SK-N-SH (cell line): ENCODE results near the gene CTNNA3. TPM values are rescaled to one million over a fixed set of nuclear protein-coding genes. Genes with fewer than 3 reads are reported as not detected.

Source experiments
- CTCF ChIA-PET: fragments of 300-600, 350-600 bp; formaldehyde crosslinking; extraction: SDS; loops from one replicate; lab custom pipeline; 2021; lab: Yijun Ruan, JAX
- POLR2A ChIA-PET: fragments of 350-600 bp; sonication (Branson Sonifier 250); formaldehyde crosslinking; extraction: SDS; loops from one replicate; lab custom pipeline; 2020; ENCODE audit warnings: antibody characterized with exemption, inconsistent platforms; lab: Yijun Ruan, JAX
- DNase-seq: peaks from one replicate; pipeline ENCODE4 v3.0.0; 2012
- H2AFZ ChIP-seq: fragments of 200-600 bp; sonication (generic); 2 replicates; pipeline ENCODE4 v1.8.1; 2016; ENCODE audit warnings: antibody characterized with exemption, mild to moderate bottlenecking, low read depth
- H3F3A ChIP-seq: fragments of 200-600 bp; sonication (generic); replicated peaks from 2 replicates; pipeline ENCODE3; 2016; ENCODE audit warnings: antibody characterized with exemption, mild to moderate bottlenecking; ENCODE audit not compliant: insufficient read depth
- H3K27ac ChIP-seq, 2 experiments: fragments of 200-500 bp in 1 of 2; fragments of 200-600 bp in 1 of 2; sonication (Bioruptor generic) in 1 of 2; sonication (generic), shearing (Covaris generic) in 1 of 2; 2 replicates each; pipeline versions ENCODE4 v1.5.1 to v1.6.1; 2014 to 2016; ENCODE audit warnings: low read depth in 2 of 2, inconsistent platforms in 1 of 2, low read length in 1 of 2, mild to moderate bottlenecking in 1 of 2, mixed read lengths in 1 of 2
- H3K27me3 ChIP-seq: fragments of 200-600 bp; sonication (generic), shearing (Covaris generic); 2 replicates; pipeline ENCODE4 v1.6.1; 2016; ENCODE audit warnings: mixed run types; ENCODE audit not compliant: insufficient read depth
- H3K36me3 ChIP-seq, 2 experiments: fragments of 200-500 bp in 1 of 2; fragments of 200-600 bp in 1 of 2; sonication (Bioruptor generic) in 1 of 2; sonication (generic) in 1 of 2; replicated peaks in 1 of 2; 2 replicates each; pipeline versions ENCODE3 to v1.5.1; 2014 to 2016; ENCODE audit warnings: low read length in 1 of 2, mild to moderate bottlenecking in 1 of 2; ENCODE audit not compliant: insufficient read depth in 2 of 2, control insufficient read depth in 1 of 2
- H3K4me1 ChIP-seq, 2 experiments: fragments of 200-500 bp in 1 of 2; fragments of 200-600 bp in 1 of 2; sonication (Bioruptor generic) in 1 of 2; sonication (generic), shearing (Covaris generic) in 1 of 2; 2 replicates each; pipeline versions ENCODE4 v1.5.1 to v1.6.1; 2014 to 2016; ENCODE audit warnings: low read depth in 1 of 2, low read length in 1 of 2, mixed run types in 1 of 2; ENCODE audit not compliant: insufficient read depth in 2 of 2, control insufficient read depth in 1 of 2
- H3K4me2 ChIP-seq: fragments of 200-600 bp; sonication (generic), shearing (Covaris generic); 2 replicates; pipeline ENCODE4 v1.6.1; 2017; ENCODE audit warnings: mixed run types
- H3K4me3 ChIP-seq, 2 experiments: fragments of 200-500 bp in 1 of 2; fragments of 200-600 bp in 1 of 2; sonication (Bioruptor generic) in 1 of 2; sonication (generic), shearing (Covaris generic) in 1 of 2; 2 replicates each; pipeline versions ENCODE4 v1.5.1 to v1.8.1; 2014 to 2016; ENCODE audit warnings: low read depth in 2 of 2, inconsistent platforms in 1 of 2, low read length in 1 of 2, mild to moderate bottlenecking in 1 of 2, mixed read lengths in 1 of 2, moderate library complexity in 1 of 2
- H3K79me2 ChIP-seq: fragments of 200-600 bp; sonication (generic); 2 replicates; pipeline ENCODE4 v1.8.1; 2017; ENCODE audit warnings: mild to moderate bottlenecking; ENCODE audit not compliant: insufficient read depth
- H3K9ac ChIP-seq: fragments of 200-600 bp; sonication (generic); 2 replicates; pipeline ENCODE4 v1.6.1; 2017; ENCODE audit warnings: mixed run types
- H3K9me2 ChIP-seq: fragments of 200-600 bp; sonication (generic); 2 replicates; pipeline ENCODE4 v1.6.1; 2017; ENCODE audit warnings: mixed run types
- H3K9me3 ChIP-seq: fragments of 200-600 bp; sonication (generic); 2 replicates; pipeline ENCODE4 v1.6.1; 2017; ENCODE audit warnings: mixed run types, mild to moderate bottlenecking, moderate library complexity
- H4K20me1 ChIP-seq: fragments of 200-600 bp; sonication (generic); 2 replicates; pipeline ENCODE4 v1.6.1; 2017; ENCODE audit warnings: mild to moderate bottlenecking, mixed run types; ENCODE audit not compliant: insufficient read depth
- EP300 ChIP-seq, 2 experiments: IDR thresholded peaks; 2 replicates each; pipeline versions ENCODE4 v1.4.0 to v1.6.1; 2012; ENCODE audit warnings: borderline replicate concordance in 1 of 2, low read depth in 1 of 2, low read length in 1 of 2
- EZH2phosphoT487 ChIP-seq: fragments of 200-600 bp; sonication (generic); IDR thresholded peaks from 2 replicates; pipeline ENCODE4 v1.6.1; 2017; ENCODE audit warnings: low read depth, mixed run types, mild to moderate bottlenecking, antibody characterized with exemption, moderate library complexity, borderline replicate concordance
- FOSL2 ChIP-seq: IDR thresholded peaks from 2 replicates; pipeline ENCODE4 v1.4.0; 2012; ENCODE audit warnings: low read depth, mild to moderate bottlenecking, moderate library complexity, borderline replicate concordance
- FOXJ3 ChIP-seq: sonication (generic); formaldehyde crosslinking; IDR thresholded peaks from 2 replicates; pipeline ENCODE4 v1.5.1; 2020; ENCODE audit warnings: mild to moderate bottlenecking, missing genetic modification reagents
- FOXM1 ChIP-seq: IDR thresholded peaks from 2 replicates; pipeline ENCODE4 v1.4.0; 2012; ENCODE audit warnings: low read depth, mild to moderate bottlenecking
- MEF2A ChIP-seq: IDR thresholded peaks from 2 replicates; pipeline ENCODE4 v1.4.0; 2012; ENCODE audit warnings: low read depth, borderline replicate concordance
- MXI1 ChIP-seq: IDR thresholded peaks from 2 replicates; pipeline ENCODE4 v1.6.1; 2012; ENCODE audit warnings: mild to moderate bottlenecking, low read depth, low read length, improper control_type of control experiment
- NRF1 ChIP-seq: IDR thresholded peaks from 2 replicates; pipeline ENCODE4 v1.6.1; 2012; ENCODE audit warnings: low read depth, mild to moderate bottlenecking, low read length
- RAD21 ChIP-seq: IDR thresholded peaks from 2 replicates; pipeline ENCODE4 v1.6.1; 2012; ENCODE audit warnings: mild to moderate bottlenecking, low read length
- TAF1 ChIP-seq: IDR thresholded peaks from 2 replicates; pipeline ENCODE4 v1.6.1; 2012; ENCODE audit warnings: low read depth, mild to moderate bottlenecking, low read length, moderate library complexity, borderline replicate concordance
- TCF12 ChIP-seq: IDR thresholded peaks from 2 replicates; pipeline ENCODE4 v1.4.0; 2012
- TEAD4 ChIP-seq: IDR thresholded peaks from 2 replicates; pipeline ENCODE4 v1.4.0; 2012; ENCODE audit warnings: mild to moderate bottlenecking, borderline replicate concordance; ENCODE audit not compliant: insufficient read depth
- YY1 ChIP-seq: IDR thresholded peaks from 2 replicates; pipeline ENCODE4 v1.4.0; 2012; ENCODE audit warnings: low read depth, mild to moderate bottlenecking
- WGBS: methylation state at CpG from one replicate; pipeline ENCODE4 v1.1.6; 2017; ENCODE audit warnings: low lambda C conversion rate; 5-methylcytosine and 5-hydroxymethylcytosine counted together
- polyA plus RNA-seq, 3 experiments: library from polyadenylated mRNA; depleted of rRNA; stranded (reverse); fragments of >200 nt; gene quantifications; 2 replicates each; pipeline ENCODE4 v1.2.3, GENCODE V29; 2012
- TF ChIP-seq, protein P1 (sequence below): IDR thresholded peaks from 2 replicates; pipeline ENCODE4 v1.6.1; 2012; ENCODE audit warnings: mild to moderate bottlenecking, low read depth, low read length, moderate library complexity
- TF ChIP-seq, protein P2 (sequence below): IDR thresholded peaks from 2 replicates; pipeline ENCODE4; 2012
- TF ChIP-seq, protein P3 (sequence below): fragments of 150-350 bp; IDR thresholded peaks from 2 replicates; pipeline ENCODE4 v1.6.1; 2017; ENCODE audit warnings: antibody characterized with exemption, low read length, low read depth, borderline replicate concordance
- TF ChIP-seq, protein P4 (sequence below): fragments of 200-600 bp; sonication (generic); IDR thresholded peaks from 2 replicates; pipeline ENCODE4 v1.6.1; 2017; ENCODE audit warnings: antibody characterized with exemption, mild to moderate bottlenecking, moderate library complexity
- TF ChIP-seq, protein P5 (sequence below): fragments of 150-350 bp; IDR thresholded peaks from 2 replicates; pipeline ENCODE4 v1.6.1; 2016; ENCODE audit warnings: mild to moderate bottlenecking, low read depth, low read length

The CTNNA3 gene
- polyA plus RNA-seq, 1 of the 3 experiments (the other 2 are of a cell fraction): not detected

DNA sequence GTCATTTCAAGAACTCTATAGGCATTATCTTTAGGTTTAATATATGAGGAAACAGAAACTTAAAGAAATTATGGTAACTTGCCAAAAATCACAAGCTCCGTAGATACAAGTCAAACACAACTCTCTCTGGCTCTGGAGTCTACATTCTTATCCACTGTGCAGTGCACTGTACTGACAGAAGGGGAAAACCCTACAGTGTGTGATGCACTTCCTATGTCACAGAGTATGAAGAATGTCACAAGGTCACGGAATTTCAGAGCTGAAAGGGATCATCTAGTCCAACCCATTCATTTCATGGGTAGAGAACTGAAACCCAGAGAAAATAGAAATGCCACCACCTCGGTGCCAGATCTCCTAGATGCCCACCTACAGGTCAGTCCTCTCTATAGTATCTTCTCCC lies 684.0 kb downstream of the CTNNA3 start:
- ChIA-PET POLR2A (no interaction called here), CTCF (no interaction called here)
- no peak overlapping the region for H3K9ac ChIP-seq
- H3K9me2 ChIP-seq: no peaks in the 10 kb centered on the region
- H3K4me1 ChIP-seq: no peaks in the 10 kb centered on the region
- no peak overlapping the region for H2AFZ ChIP-seq
- no peaks in the 10 kb centered on the region for H3K79me2 ChIP-seq
- no peaks in the 10 kb centered on the region for H3K36me3 ChIP-seq
- no peaks in the 10 kb centered on the region for H4K20me1 ChIP-seq
- H3K4me3 ChIP-seq: no peak overlapping the region
- no peak overlapping the region for H3K27ac ChIP-seq
- H3K9me3 ChIP-seq: no peaks in the 10 kb centered on the region
- no peak for TF ChIP-seq MXI1
- TF ChIP-seq EZH2phosphoT487: no peak
- TF ChIP-seq, protein P1, sequence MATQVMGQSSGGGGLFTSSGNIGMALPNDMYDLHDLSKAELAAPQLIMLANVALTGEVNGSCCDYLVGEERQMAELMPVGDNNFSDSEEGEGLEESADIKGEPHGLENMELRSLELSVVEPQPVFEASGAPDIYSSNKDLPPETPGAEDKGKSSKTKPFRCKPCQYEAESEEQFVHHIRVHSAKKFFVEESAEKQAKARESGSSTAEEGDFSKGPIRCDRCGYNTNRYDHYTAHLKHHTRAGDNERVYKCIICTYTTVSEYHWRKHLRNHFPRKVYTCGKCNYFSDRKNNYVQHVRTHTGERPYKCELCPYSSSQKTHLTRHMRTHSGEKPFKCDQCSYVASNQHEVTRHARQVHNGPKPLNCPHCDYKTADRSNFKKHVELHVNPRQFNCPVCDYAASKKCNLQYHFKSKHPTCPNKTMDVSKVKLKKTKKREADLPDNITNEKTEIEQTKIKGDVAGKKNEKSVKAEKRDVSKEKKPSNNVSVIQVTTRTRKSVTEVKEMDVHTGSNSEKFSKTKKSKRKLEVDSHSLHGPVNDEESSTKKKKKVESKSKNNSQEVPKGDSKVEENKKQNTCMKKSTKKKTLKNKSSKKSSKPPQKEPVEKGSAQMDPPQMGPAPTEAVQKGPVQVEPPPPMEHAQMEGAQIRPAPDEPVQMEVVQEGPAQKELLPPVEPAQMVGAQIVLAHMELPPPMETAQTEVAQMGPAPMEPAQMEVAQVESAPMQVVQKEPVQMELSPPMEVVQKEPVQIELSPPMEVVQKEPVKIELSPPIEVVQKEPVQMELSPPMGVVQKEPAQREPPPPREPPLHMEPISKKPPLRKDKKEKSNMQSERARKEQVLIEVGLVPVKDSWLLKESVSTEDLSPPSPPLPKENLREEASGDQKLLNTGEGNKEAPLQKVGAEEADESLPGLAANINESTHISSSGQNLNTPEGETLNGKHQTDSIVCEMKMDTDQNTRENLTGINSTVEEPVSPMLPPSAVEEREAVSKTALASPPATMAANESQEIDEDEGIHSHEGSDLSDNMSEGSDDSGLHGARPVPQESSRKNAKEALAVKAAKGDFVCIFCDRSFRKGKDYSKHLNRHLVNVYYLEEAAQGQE: no peak
- no peak for TF ChIP-seq FOSL2
- no peak for TF ChIP-seq MEF2A
- no peak for TF ChIP-seq FOXM1
- no peak for TF ChIP-seq FOXJ3 (CRISPR knock-in tag)
- no peak for TF ChIP-seq YY1
- TF ChIP-seq, protein P2, sequence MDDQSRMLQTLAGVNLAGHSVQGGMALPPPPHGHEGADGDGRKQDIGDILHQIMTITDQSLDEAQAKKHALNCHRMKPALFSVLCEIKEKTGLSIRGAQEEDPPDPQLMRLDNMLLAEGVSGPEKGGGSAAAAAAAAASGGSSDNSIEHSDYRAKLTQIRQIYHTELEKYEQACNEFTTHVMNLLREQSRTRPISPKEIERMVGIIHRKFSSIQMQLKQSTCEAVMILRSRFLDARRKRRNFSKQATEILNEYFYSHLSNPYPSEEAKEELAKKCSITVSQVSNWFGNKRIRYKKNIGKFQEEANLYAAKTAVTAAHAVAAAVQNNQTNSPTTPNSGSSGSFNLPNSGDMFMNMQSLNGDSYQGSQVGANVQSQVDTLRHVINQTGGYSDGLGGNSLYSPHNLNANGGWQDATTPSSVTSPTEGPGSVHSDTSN: no peak
- TF ChIP-seq, protein P3, sequence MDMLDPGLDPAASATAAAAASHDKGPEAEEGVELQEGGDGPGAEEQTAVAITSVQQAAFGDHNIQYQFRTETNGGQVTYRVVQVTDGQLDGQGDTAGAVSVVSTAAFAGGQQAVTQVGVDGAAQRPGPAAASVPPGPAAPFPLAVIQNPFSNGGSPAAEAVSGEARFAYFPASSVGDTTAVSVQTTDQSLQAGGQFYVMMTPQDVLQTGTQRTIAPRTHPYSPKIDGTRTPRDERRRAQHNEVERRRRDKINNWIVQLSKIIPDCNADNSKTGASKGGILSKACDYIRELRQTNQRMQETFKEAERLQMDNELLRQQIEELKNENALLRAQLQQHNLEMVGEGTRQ: no peak
- TF ChIP-seq, protein P4, sequence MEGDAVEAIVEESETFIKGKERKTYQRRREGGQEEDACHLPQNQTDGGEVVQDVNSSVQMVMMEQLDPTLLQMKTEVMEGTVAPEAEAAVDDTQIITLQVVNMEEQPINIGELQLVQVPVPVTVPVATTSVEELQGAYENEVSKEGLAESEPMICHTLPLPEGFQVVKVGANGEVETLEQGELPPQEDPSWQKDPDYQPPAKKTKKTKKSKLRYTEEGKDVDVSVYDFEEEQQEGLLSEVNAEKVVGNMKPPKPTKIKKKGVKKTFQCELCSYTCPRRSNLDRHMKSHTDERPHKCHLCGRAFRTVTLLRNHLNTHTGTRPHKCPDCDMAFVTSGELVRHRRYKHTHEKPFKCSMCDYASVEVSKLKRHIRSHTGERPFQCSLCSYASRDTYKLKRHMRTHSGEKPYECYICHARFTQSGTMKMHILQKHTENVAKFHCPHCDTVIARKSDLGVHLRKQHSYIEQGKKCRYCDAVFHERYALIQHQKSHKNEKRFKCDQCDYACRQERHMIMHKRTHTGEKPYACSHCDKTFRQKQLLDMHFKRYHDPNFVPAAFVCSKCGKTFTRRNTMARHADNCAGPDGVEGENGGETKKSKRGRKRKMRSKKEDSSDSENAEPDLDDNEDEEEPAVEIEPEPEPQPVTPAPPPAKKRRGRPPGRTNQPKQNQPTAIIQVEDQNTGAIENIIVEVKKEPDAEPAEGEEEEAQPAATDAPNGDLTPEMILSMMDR: no peak
- TF ChIP-seq TCF12: no peak
- TF ChIP-seq, protein P5, sequence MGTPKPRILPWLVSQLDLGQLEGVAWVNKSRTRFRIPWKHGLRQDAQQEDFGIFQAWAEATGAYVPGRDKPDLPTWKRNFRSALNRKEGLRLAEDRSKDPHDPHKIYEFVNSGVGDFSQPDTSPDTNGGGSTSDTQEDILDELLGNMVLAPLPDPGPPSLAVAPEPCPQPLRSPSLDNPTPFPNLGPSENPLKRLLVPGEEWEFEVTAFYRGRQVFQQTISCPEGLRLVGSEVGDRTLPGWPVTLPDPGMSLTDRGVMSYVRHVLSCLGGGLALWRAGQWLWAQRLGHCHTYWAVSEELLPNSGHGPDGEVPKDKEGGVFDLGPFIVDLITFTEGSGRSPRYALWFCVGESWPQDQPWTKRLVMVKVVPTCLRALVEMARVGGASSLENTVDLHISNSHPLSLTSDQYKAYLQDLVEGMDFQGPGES: no peak
- TF ChIP-seq TAF1: no peak
- no peak for TF ChIP-seq TEAD4
- no peak for TF ChIP-seq EP300 (IDR thresholded peaks at IDR 0.05; ENCODE audit: borderline replicate concordance in 1 of 2, low read depth in 1 of 2, low read length in 1 of 2)
- TF ChIP-seq NRF1: no peak
- TF ChIP-seq RAD21: no peak
- WGBS: 1% methylated on average over 3 of the region's 3 CpGs
- H3K27me3 ChIP-seq: no peaks in the 10 kb centered on the region
- no peak overlapping the region for H3K4me2 ChIP-seq
- no peak for DNase-seq
- H3F3A ChIP-seq: no peaks in the 10 kb centered on the region
